HG02884 (cell line): ENCODE measurements around the gene SAP30BP.

Experiments used
- ATAC-seq: cut with Tn5 transposase; IDR thresholded peaks from one replicate; pipeline ENCODE4 v1.9.1; 2021; ENCODE audit warnings: mild to moderate bottlenecking, moderate library complexity; ENCODE audit not compliant: unreplicated experiment

Gene SAP30BP

GRCh38 chr17:75755990-75756389 is 88.9 kb downstream of the SAP30BP start:
- ATAC-seq: no peak

- ATAC-seq: no peak
Measured at GRCh38 chr17:75756451-75757085, 89.4 kb downstream of the SAP30BP start.

GRCh38 chr17:75757086-75757681 is 90.0 kb downstream of the SAP30BP start:
- ATAC-seq: no peak
